ENCODE data around the gene SLC25A23. TPM values are rescaled to one million over a fixed set of nuclear protein-coding genes. Genes with fewer than 3 reads are reported as not detected.

SLC25A23 gene
- total RNA-seq, 1 donor from 2014 or later: 56.5 TPM

- intact Hi-C loops (cut with DNase I): no loop called here
- Histone ChIP-seq H3K4me3 (no peak overlapping the region), H3K9me3 (no peaks in the 10 kb centered on the region), H3K4me1 (no peaks in the 10 kb centered on the region), H3K36me3 (no peaks in the 10 kb centered on the region), H3K27ac (no peak overlapping the region), H3K27me3 (peaks cover 11% of the 10 kb centered on the region)
- no peak for DNase-seq (ENCODE audit: low spot score in 2 of 2)
- TF ChIP-seq CTCF (IDR thresholded peaks at IDR 0.05): no peak
Observed at GRCh38 chr19:6478815-6479214, 19.2 kb upstream of the SLC25A23 start.

DNA sequence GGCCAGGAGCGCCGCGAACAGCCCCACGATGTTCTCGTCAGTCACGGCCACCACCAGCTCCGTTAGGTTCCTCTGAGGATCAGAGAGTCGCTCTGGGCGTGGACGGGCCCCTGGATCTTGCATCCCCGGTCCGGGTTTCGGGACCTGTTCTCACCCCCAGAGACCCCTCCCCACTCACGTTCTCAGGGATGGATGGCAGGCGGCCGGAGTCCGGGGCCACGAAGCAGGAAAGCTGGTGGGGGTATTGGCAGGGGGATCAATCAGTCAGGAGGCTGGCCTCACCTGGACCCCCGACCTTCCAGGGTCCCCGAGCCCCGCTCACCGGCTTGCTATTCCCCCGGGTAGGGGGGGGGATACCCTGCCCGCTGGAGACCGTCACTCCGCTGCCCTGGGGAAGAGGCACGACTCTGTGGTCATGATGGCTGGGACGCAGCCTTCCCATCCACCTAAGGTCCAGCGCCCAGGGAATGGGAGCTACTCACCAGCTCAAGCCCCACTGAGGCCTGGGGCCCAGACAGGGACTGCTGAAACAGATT, 17.4 kb upstream of the SLC25A23 start:
- Histone ChIP-seq H3K4me3 (peak overlapping the region; percentile 4 to 29), H3K27ac (no peak overlapping the region), H3K36me3 (no peaks in the 10 kb centered on the region), H3K4me1 (no peaks in the 10 kb centered on the region), H3K27me3 (peaks cover 11% of the 10 kb centered on the region), H3K9me3 (no peaks in the 10 kb centered on the region)
- no peak for TF ChIP-seq CTCF (IDR thresholded peaks at IDR 0.05)
- no peak for DNase-seq (ENCODE audit: low spot score in 2 of 2)
- intact Hi-C loops (cut with DNase I): no loop called here

GRCh38 chr19:6476155-6476895, 16.7 kb upstream of the SLC25A23 start:
- intact Hi-C loops (cut with DNase I): no loop called here

GRCh38 chr19:6475321-6476108, 15.9 kb upstream of the SLC25A23 start:
- peaks cover 11% of the 10 kb centered on the region for H3K27me3 ChIP-seq
- no peaks in the 10 kb centered on the region for H3K4me1 ChIP-seq
- no peak for TF ChIP-seq CTCF (IDR thresholded peaks at IDR 0.05)
- no peaks in the 10 kb centered on the region for H3K9me3 ChIP-seq
- intact Hi-C loops (cut with DNase I): no loop called here
- H3K4me3 ChIP-seq: no peak overlapping the region
- DNase-seq (ENCODE audit: low spot score in 2 of 2): no peak
- no peak overlapping the region for H3K27ac ChIP-seq
- no peaks in the 10 kb centered on the region for H3K36me3 ChIP-seq

More at GRCh38 chr19:6476155-6476895, 16.7 kb upstream of the SLC25A23 start:
- DNase-seq (ENCODE audit: low spot score in 2 of 2): no peak
- TF ChIP-seq CTCF (IDR thresholded peaks at IDR 0.05): no peak
- no peaks in the 10 kb centered on the region for H3K4me1 ChIP-seq
- H3K27me3 ChIP-seq: peaks cover 11% of the 10 kb centered on the region
- no peaks in the 10 kb centered on the region for H3K9me3 ChIP-seq
- H3K4me3 ChIP-seq: peak overlapping the region; percentile 4 to 29
- no peak overlapping the region for H3K27ac ChIP-seq
- H3K36me3 ChIP-seq: no peaks in the 10 kb centered on the region

DNA sequence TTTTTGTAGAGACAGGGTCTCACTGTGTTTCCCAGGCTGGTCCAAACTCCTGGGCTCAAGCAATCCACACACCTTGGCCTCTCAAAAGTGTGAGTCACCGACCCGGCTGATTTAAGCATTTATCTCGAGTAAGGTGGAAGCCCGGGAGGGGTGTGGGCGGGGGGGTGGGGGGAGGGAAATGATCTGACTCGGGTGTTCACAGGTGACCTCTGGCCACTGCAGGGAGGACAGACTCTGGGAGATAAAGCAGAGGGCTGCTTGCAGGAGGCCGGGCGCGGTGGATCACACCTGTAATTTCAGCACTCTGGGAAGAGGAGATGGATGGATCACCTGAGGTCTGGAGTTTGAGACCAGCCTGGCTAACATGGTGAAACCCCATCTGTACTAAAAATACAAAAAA, 14.1 kb upstream of the SLC25A23 start:
- no peak for TF ChIP-seq CTCF (IDR thresholded peaks at IDR 0.05)
- intact Hi-C loops (cut with DNase I): no loop called here
- no peak overlapping the region for H3K27ac ChIP-seq
- no peak overlapping the region for H3K4me3 ChIP-seq
- H3K9me3 ChIP-seq: no peaks in the 10 kb centered on the region
- no peaks in the 10 kb centered on the region for H3K4me1 ChIP-seq
- no peak for DNase-seq (ENCODE audit: low spot score in 2 of 2)
- H3K36me3 ChIP-seq: no peaks in the 10 kb centered on the region
- peaks cover 11% of the 10 kb centered on the region for H3K27me3 ChIP-seq

All from ascending aorta (tissue), 2 donors.